Body of pancreas (tissue), 4 donors: ENCODE data around the gene MYO1G. TPM values are rescaled to one million over a fixed set of nuclear protein-coding genes. Genes with fewer than 3 reads are reported as not detected.
"Not testable (repeated sequence)": the region's sequence is repeated elsewhere in the genome, so short reads cannot be mapped to it uniquely, and the experiment has no call there.

Experiments
- ATAC-seq: fragments of 150-250 bp; one replicate; pipeline ENCODE4 v1.9.1; 2016
- DNase-seq, 4 donors: peaks; one replicate each; pipeline ENCODE4 v3.0.0-alpha.2; 2019
- H3K27ac ChIP-seq, 4 donors: fragments of 200-600 bp; sonication (generic); 1 replicate in 3 of 4; 2 replicates in 1 of 4; pipeline versions ENCODE4 v1.5.1 to v1.6.1; 2016 to 2019; ENCODE audit warnings: mild to moderate bottlenecking in 1 of 4, mixed read lengths in 1 of 4, moderate library complexity in 1 of 4
- H3K27me3 ChIP-seq, 2 donors: fragments of 200-600 bp; sonication (generic); one replicate each; pipeline ENCODE4 v1.6.0; 2016; ENCODE audit warnings: mild to moderate bottlenecking in 1 of 2
- H3K36me3 ChIP-seq, 2 donors: fragments of 200-600 bp; sonication (generic); replicated peaks in 1 of 2; 2 replicates each; pipeline ENCODE4 v1.5.1; 2016; ENCODE audit warnings: low read depth in 2 of 2; ENCODE audit not compliant: insufficient read depth in 1 of 2
- H3K4me1 ChIP-seq: fragments of 200-600 bp; sonication (generic); one replicate; pipeline ENCODE4 v1.6.0; 2016
- H3K4me3 ChIP-seq, 2 donors: fragments of 200-600 bp; sonication (generic); 1 replicate in 1 of 2; 2 replicates in 1 of 2; pipeline ENCODE4 v1.5.1; 2016 to 2019
- H3K9me3 ChIP-seq, 3 donors: fragments of 200-600 bp; sonication (generic); 1 replicate in 2 of 3; 2 replicates in 1 of 3; pipeline ENCODE4 v1.5.1; 2016
- CTCF ChIP-seq, 7 experiments: fragments of 450-650 bp in 4 of 7; fragments of 200-600 bp in 3 of 7; sonication (generic) in 3 of 7; IDR thresholded peaks; one replicate each; pipeline ENCODE4 v1.5.1; 2016 to 2019; ENCODE audit warnings: antibody characterized with exemption in 7 of 7
- POLR2A ChIP-seq, 3 donors: fragments of 450-650 bp; IDR thresholded peaks; one replicate each; pipeline ENCODE4 v1.6.1; 2016; ENCODE audit warnings: antibody characterized with exemption in 3 of 3, mild to moderate bottlenecking in 2 of 3
- WGBS, 2 donors: methylation state at CpG; one replicate each; pipeline ENCODE4 v1.1.5; 2017; 5-methylcytosine and 5-hydroxymethylcytosine counted together
- intact Hi-C: fragments of 100-400 bp; cut with DNase I; formaldehyde crosslinking; loops from one replicate; pipeline ENCODE4 v1.15.1; 2023
- total RNA-seq, 2 donors: library from RNA; depleted of rRNA; stranded (reverse); fragments of >200 nt; gene quantifications; one replicate each; pipeline ENCODE4 v1.1.0, GENCODE V29; 2016

The MYO1G gene
- total RNA-seq, 2 donors from 2014 or later = 2.3 to 3.3 TPM

DNA sequence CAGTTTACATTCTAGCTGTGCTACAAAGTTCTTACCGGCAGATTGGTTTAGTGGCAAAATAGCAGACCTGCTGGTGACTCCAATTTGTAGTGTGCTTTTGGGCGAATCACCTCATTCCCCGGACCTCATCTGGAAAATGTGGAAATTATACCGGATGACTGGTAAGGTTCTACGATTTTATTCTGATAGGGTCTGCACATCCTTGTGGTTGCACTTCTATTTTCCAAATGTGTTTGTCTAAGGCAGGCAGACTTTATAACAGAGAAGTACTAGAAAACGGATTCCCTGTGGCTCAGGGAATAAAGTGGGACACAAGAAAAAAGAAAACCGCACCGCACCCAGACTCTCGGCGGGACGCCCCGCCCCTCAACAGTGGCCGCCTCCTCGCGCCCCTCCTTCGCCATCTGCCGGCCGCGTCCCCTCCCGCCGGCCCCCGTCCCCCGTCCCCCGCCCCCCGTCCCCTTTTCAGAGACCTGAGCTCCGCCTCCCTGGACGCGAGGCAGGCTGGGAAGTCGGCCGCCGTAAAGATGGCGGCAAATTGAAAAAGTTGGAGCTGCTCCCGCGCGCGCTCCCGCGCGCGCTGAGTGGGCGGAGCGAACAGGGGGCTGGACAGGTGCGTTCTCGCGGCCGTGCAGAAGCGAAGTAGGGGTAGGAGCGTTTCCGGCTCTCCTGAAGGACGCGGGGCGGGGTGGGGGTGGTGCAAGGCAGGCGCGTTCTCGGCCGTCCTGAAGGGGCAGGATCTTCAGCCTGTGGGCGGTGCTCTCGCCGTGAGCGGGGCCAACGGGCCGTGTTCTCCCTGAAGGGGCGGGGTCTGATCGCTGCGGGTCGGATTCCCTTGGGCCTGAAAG, 20.7 kb upstream of the MYO1G start:
- peak; percentile 100 for DNase-seq
- whole genome bisulfite sequencing, 2 donors = 0 to 1% methylated on average over 34 to 45 of the region's 66 CpGs
- Histone ChIP-seq H3K4me1 (peaks cover 20% of the 10 kb centered on the region), H3K4me3 (peak overlapping the region in 1 of 2 donors; percentile 26), H3K9me3 (no peaks in the 10 kb centered on the region), H3K27me3 (no peaks in the 10 kb centered on the region), H3K36me3 (no peaks in the 10 kb centered on the region), H3K27ac (peak overlapping the region; percentile 38 to 92 (median 84))
- peak; percentile 93 for ATAC-seq
- intact Hi-C loops = loop anchor here (10.0 kb wide), 1 partner anchor 105 kb away; no protein-coding TSS in a partner anchor
- TF ChIP-seq POLR2A (IDR thresholded peaks at IDR 0.05) = peak in 2 of 3 donors; percentile 61 to 63
- peak in 4 of 7 experiments; percentile 2 to 33 (median 20) for TF ChIP-seq CTCF (IDR thresholded peaks at IDR 0.05)

DNA sequence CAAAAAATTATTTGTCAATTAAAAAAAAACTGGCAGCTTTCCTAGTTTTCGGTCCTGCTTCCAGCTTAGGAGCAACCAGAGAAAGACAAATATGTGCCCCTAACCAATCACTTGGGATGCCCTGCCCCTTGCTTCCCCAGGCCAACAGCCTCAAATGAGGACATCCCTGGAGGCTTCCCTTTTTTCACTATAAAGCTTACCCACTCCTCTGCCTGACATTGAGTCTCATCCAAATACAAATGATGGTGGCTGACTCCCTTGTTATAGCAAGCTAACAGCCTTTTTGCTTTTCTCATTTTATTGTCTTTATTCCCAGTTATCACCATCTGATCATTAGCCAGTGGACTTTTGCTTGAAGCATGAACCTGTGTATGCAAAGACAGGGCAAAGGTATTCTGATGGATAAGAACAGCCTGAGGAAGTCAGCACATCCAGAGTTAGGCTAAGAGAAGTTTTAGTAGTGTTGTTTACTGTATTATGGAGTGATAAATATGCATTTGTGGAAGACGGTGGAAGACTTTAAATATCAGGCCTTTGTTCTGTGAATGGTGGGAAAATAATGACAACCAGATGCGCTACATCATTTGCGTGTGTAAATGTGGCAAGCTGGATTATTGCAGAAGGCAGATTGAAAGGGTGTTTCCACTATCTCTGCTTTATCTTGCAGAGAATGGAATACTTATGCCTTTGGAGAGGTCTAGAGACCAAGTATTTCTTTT, 19.5 kb upstream of the MYO1G start:
- TF ChIP-seq POLR2A (IDR thresholded peaks at IDR 0.05) (no peak), CTCF (IDR thresholded peaks at IDR 0.05) (no peak)
- ATAC-seq (no peak), DNase-seq (no peak)
- 90 to 91% methylated on average over 4 of the region's 4 CpGs for WGBS, 2 donors
- Histone ChIP-seq H3K36me3 (no peaks in the 10 kb centered on the region), H3K9me3 (no peaks in the 10 kb centered on the region), H3K27me3 (no peaks in the 10 kb centered on the region), H3K4me1 (peaks cover 20% of the 10 kb centered on the region), H3K4me3 (no peak overlapping the region), H3K27ac (peak overlapping the region in 3 of 4 donors; percentile 38 to 92 (median 89))
- intact Hi-C loops = no loop called here

- 89 to 95% methylated on average over 8 of the region's 8 CpGs for WGBS, 2 donors
- TF ChIP-seq CTCF (IDR thresholded peaks at IDR 0.05) (no peak), POLR2A (IDR thresholded peaks at IDR 0.05) (no peak)
- H3K27me3 ChIP-seq = no peaks in the 10 kb centered on the region
- no peaks in the 10 kb centered on the region for H3K36me3 ChIP-seq
- H3K9me3 ChIP-seq = no peaks in the 10 kb centered on the region
- ATAC-seq (no peak), DNase-seq (no peak)
- intact Hi-C loops = no loop called here
- H3K4me3 ChIP-seq = no peak overlapping the region
- H3K4me1 ChIP-seq = peaks cover 8% of the 10 kb centered on the region
- H3K27ac ChIP-seq = no peak overlapping the region
Observed at GRCh38 chr7:44995555-44996493, 17.0 kb upstream of the MYO1G start.

GRCh38 chr7:44994877-44995554, 16.2 kb upstream of the MYO1G start:
- H3K9me3 ChIP-seq = no peaks in the 10 kb centered on the region
- ATAC-seq (no peak), DNase-seq (no peak)
- peaks cover 16% of the 10 kb centered on the region for H3K4me1 ChIP-seq
- no peak for TF ChIP-seq POLR2A (IDR thresholded peaks at IDR 0.05)
- 72 to 80% methylated on average over 5 of the region's 5 CpGs for WGBS, 2 donors
- H3K36me3 ChIP-seq = no peaks in the 10 kb centered on the region
- intact Hi-C loops = no loop called here
- H3K27me3 ChIP-seq = no peaks in the 10 kb centered on the region
- H3K27ac ChIP-seq = no peak overlapping the region
- H3K4me3 ChIP-seq = no peak overlapping the region

DNA sequence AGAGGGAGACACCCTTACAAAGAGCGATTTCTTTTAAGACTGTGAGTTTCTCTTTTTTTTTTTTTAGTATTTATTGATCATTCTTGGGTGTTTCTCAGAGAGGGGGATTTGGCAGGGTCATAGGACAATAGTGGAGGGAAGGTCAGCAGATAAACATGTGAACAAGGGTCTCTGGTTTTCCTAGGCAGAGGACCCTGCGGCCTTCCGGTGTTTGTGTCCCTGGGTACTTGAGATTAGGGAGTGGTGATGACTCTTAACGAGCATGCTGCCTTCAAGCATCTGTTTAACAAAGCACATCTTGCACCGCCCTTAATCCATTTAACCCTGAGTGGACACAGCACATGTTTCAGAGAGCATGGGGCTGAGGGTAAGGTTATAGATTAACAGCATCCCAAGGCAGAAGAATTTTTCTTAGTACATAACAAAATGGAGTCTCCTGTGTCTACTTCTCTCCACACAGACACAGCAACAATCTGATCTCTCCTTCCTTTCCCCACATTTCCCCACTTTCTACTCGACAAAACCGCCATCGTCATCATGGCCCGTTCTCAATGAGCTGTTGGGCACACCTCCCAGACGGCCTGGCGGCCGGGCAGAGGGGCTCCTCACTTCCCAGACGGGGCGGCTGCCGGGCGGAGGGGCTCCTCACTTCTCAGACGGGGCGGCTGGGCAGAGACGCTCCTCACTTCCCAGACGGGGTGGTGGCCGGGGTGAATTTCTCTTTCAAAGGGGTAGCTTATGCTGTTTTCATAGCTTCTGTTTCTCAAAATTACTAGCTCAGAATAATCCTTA, 13.4 kb upstream of the MYO1G start:
- WGBS, 2 donors = 84 to 93% methylated on average over 11 to 20 of the region's 21 CpGs
- DNase-seq, intact Hi-C loops, H3K4me3 ChIP-seq, H3K9me3 ChIP-seq, ATAC-seq, H3K36me3 ChIP-seq, H3K27me3 ChIP-seq, H3K27ac ChIP-seq: not testable (repeated sequence)
- peaks cover 20% of the 10 kb centered on the region for H3K4me1 ChIP-seq
